H9 (cell line): ENCODE measurements around the gene PRAME. TPM values are rescaled to one million over a fixed set of nuclear protein-coding genes. Genes with fewer than 3 reads are reported as not detected.

Source experiments
- DNase-seq: peaks from one replicate; pipeline ENCODE4 v3.0.0-alpha.2; 2017
- H2AFZ ChIP-seq: one replicate; pipeline ENCODE4 v1.6.1; 2013; ENCODE audit warnings: mild to moderate bottlenecking, low read length, control low read depth, moderate library complexity
- H2AK5ac ChIP-seq: 2 replicates; pipeline ENCODE4 v1.6.1; 2013; ENCODE audit warnings: low read length, control low read depth, mixed read lengths; ENCODE audit not compliant: insufficient read length
- H2BK120ac ChIP-seq: one replicate; pipeline ENCODE4 v1.6.1; 2013; ENCODE audit warnings: low read depth, mild to moderate bottlenecking, low read length, control low read depth, inconsistent platforms; ENCODE audit not compliant: poor library complexity, severe bottlenecking
- H2BK12ac ChIP-seq: 2 replicates; pipeline ENCODE4 v1.6.1; 2013; ENCODE audit warnings: low read length, control low read depth, mixed read lengths, low read depth; ENCODE audit not compliant: insufficient read length
- H2BK15ac ChIP-seq: 2 replicates; pipeline ENCODE4 v1.6.1; 2013; ENCODE audit warnings: low read depth, low read length, control low read depth
- H2BK20ac ChIP-seq: one replicate; pipeline ENCODE4 v1.6.1; 2013; ENCODE audit warnings: low read depth, mild to moderate bottlenecking, low read length, control low read depth, inconsistent platforms; ENCODE audit not compliant: poor library complexity, severe bottlenecking
- H2BK5ac ChIP-seq: 2 replicates; pipeline ENCODE4 v1.6.1; 2013; ENCODE audit warnings: low read length, control low read depth, mixed read lengths; ENCODE audit not compliant: insufficient read length
- H3K14ac ChIP-seq: 2 replicates; pipeline ENCODE4 v1.6.1; 2013; ENCODE audit warnings: low read length, control low read depth; ENCODE audit not compliant: insufficient read depth
- H3K18ac ChIP-seq: 2 replicates; pipeline ENCODE4 v1.6.1; 2013; ENCODE audit warnings: low read depth, mild to moderate bottlenecking, mixed read lengths, low read length, control low read depth; ENCODE audit not compliant: insufficient read length
- H3K23ac ChIP-seq: 2 replicates; pipeline ENCODE4 v1.6.1; 2013; ENCODE audit warnings: low read length, control low read depth, mixed read lengths, low read depth; ENCODE audit not compliant: insufficient read length
- H3K23me2 ChIP-seq: 2 replicates; pipeline ENCODE4 v1.6.1; 2013; ENCODE audit warnings: low read depth, mild to moderate bottlenecking, mixed read lengths, low read length, control low read depth; ENCODE audit not compliant: insufficient read length, poor library complexity, severe bottlenecking
- H3K27ac ChIP-seq: 2 replicates; pipeline ENCODE4 v1.5.1; 2013; ENCODE audit warnings: low read length, control low read depth, mixed read lengths, low read depth; ENCODE audit not compliant: insufficient read length
- H3K27me3 ChIP-seq: 2 replicates; pipeline ENCODE4 v1.6.1; 2013; ENCODE audit warnings: low read length, control low read depth, inconsistent platforms; ENCODE audit not compliant: insufficient read depth
- H3K4ac ChIP-seq: 2 replicates; pipeline ENCODE4 v1.6.1; 2013; ENCODE audit warnings: low read depth, mild to moderate bottlenecking, control low read depth, inconsistent platforms, low read length, moderate library complexity
- H3K4me1 ChIP-seq: 2 replicates; pipeline ENCODE4 v1.6.1; 2013; ENCODE audit warnings: low read length, control low read depth, inconsistent platforms; ENCODE audit not compliant: insufficient read depth
- H3K4me2 ChIP-seq: 2 replicates; pipeline ENCODE4 v1.6.1; 2013; ENCODE audit warnings: low read length, control low read depth, mixed read lengths; ENCODE audit not compliant: insufficient read length, insufficient read depth
- H3K56ac ChIP-seq: 2 replicates; pipeline ENCODE4 v1.6.1; 2013; ENCODE audit warnings: low read depth, mild to moderate bottlenecking, mixed read lengths, low read length, control low read depth; ENCODE audit not compliant: insufficient read length
- H3K79me1 ChIP-seq: 2 replicates; pipeline ENCODE4 v1.6.1; 2013; ENCODE audit warnings: low read depth, mild to moderate bottlenecking, moderate library complexity, low read length, control low read depth, inconsistent platforms; ENCODE audit not compliant: insufficient read depth, poor library complexity, severe bottlenecking
- H3K79me2 ChIP-seq: 2 replicates; pipeline ENCODE4 v1.6.1; 2013; ENCODE audit warnings: low read length, control low read depth, inconsistent platforms; ENCODE audit not compliant: insufficient read depth
- H3K9ac ChIP-seq: 2 replicates; pipeline ENCODE4 v1.6.1; 2013; ENCODE audit warnings: low read length, control low read depth, mixed read lengths; ENCODE audit not compliant: insufficient read length; ENCODE audit errors: extremely low read depth
- H3K9me3 ChIP-seq: one replicate; pipeline ENCODE4 v1.6.1; 2013; ENCODE audit warnings: low read depth, low read length, inconsistent platforms; ENCODE audit not compliant: control insufficient read depth
- H3T11ph ChIP-seq: one replicate; pipeline ENCODE4 v1.6.1; 2013; ENCODE audit warnings: mild to moderate bottlenecking, low read length, control low read depth, inconsistent platforms
- H4K20me1 ChIP-seq: one replicate; pipeline ENCODE4 v1.6.1; 2013; ENCODE audit not compliant: control insufficient read depth, insufficient read length, insufficient read depth
- H4K5ac ChIP-seq: 2 replicates; pipeline ENCODE4 v1.6.1; 2013; ENCODE audit warnings: low read depth, mild to moderate bottlenecking, mixed read lengths, low read length, control low read depth; ENCODE audit not compliant: insufficient read length
- H4K8ac ChIP-seq: replicated peaks from 2 replicates; pipeline ENCODE4 v1.6.1; 2013; ENCODE audit warnings: low read length, control low read depth, mixed read lengths, low read depth; ENCODE audit not compliant: insufficient read length
- H4K91ac ChIP-seq: 2 replicates; pipeline ENCODE4 v1.6.1; 2013; ENCODE audit warnings: low read depth, mild to moderate bottlenecking, moderate library complexity, mixed read lengths, low read length, control low read depth; ENCODE audit not compliant: insufficient read length
- H3K27ac Mint-ChIP-seq, 3 experiments: 2 replicates in 2 of 3; 3 replicates in 1 of 3; pipeline ENCODE4 v1.8.0; 2020 to 2021; ENCODE audit warnings: mixed read lengths in 3 of 3, mild to moderate bottlenecking in 1 of 3, moderate library complexity in 1 of 3
- H3K27me3 Mint-ChIP-seq: 2 replicates; pipeline ENCODE4 v1.8.0; 2021; ENCODE audit warnings: low read depth, mild to moderate bottlenecking, moderate library complexity, mixed read lengths
- H3K36me3 Mint-ChIP-seq, 3 experiments: 2 replicates in 2 of 3; 3 replicates in 1 of 3; pipeline ENCODE4 v1.8.0; 2020 to 2021; ENCODE audit warnings: low read depth in 3 of 3, mixed read lengths in 3 of 3; ENCODE audit not compliant: insufficient read depth in 1 of 3
- H3K4me1 Mint-ChIP-seq, 2 experiments: 2 replicates each; pipeline ENCODE4 v1.8.0; 2020; ENCODE audit warnings: mixed read lengths in 2 of 2
- H3K4me3 Mint-ChIP-seq, 2 experiments: 2 replicates in 1 of 2; 3 replicates in 1 of 2; pipeline ENCODE4 v1.8.0; 2020 to 2021; ENCODE audit warnings: mild to moderate bottlenecking in 2 of 2, mixed read lengths in 2 of 2, moderate library complexity in 1 of 2
- H3K9me3 Mint-ChIP-seq, 2 experiments: 2 replicates in 1 of 2; 3 replicates in 1 of 2; pipeline ENCODE4 v1.8.0; 2020; ENCODE audit warnings: mild to moderate bottlenecking in 2 of 2, mixed read lengths in 2 of 2, moderate library complexity in 1 of 2
- WGBS: extraction: QIAGEN DNeasy Blood & Tissue Kit; methylation state at CpG from one replicate; pipeline ENCODE4 v1.1.7; 2013; ENCODE audit warnings: missing lambda C conversion rate, low lambda C conversion rate, mixed read lengths; ENCODE audit not compliant: insufficient read length; ENCODE audit errors: extremely low coverage; 5-methylcytosine and 5-hydroxymethylcytosine counted together
- total RNA-seq: library from RNA; stranded (reverse); gene quantifications from 2 replicates; pipeline ENCODE4 v1.2.1, GENCODE V29; 2021
- TF ChIP-seq, protein P1 (sequence below): fragments of 200-600 bp; sonication (generic); conservative IDR thresholded peaks from 3 replicates; pipeline ENCODE4 v1.8.0; 2021; ENCODE audit warnings: antibody characterized with exemption, mild to moderate bottlenecking

PRAME gene
- total RNA-seq, 1 experiment from 2014 or later = 0.31 TPM

DNA sequence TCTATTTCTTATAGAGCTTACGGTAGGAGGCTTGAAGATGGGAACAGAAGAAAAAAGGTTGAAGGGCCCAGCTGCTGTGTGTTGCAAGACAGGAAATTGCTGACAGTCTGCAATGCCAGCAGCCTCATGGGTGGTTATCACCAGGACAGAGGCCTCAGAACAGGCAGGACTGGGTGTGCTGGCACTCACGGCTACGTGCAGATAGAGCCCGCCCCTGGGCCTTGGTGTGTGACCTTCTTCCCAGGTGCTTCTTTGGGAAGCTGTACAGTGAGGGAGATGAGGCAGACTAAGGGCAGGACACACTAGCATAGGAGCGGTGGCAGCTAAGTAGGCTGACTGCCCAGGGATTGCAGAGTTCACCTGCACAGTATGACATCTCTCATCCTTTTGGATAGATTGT lies 12.6 kb downstream of the PRAME start:
- Histone ChIP-seq H2BK20ac (no peak overlapping the region), H3K4me1 (no peaks in the 10 kb centered on the region), H3K56ac (no peak overlapping the region), H3K9me3 (no peaks in the 10 kb centered on the region), H3K18ac (no peak overlapping the region), H3K4me2 (no peak overlapping the region), H3K79me1 (no peaks in the 10 kb centered on the region), H4K8ac (no peak overlapping the region), H2AFZ (no peak overlapping the region), H2BK5ac (no peak overlapping the region), H3K27ac (no peak overlapping the region), H4K91ac (no peak overlapping the region), H3K23me2 (no peaks in the 10 kb centered on the region), H3K27me3 (peaks cover 44% of the 10 kb centered on the region; the same call in 1 of the 2 replicates), H2BK15ac (no peak overlapping the region), H2BK12ac (no peak overlapping the region), H3K79me2 (no peaks in the 10 kb centered on the region), H3K14ac (no peak overlapping the region), H3K9ac (no peak overlapping the region), H2BK120ac (no peak overlapping the region), H2AK5ac (no peak overlapping the region), H4K20me1 (no peaks in the 10 kb centered on the region), H3K4ac (no peak overlapping the region), H3T11ph (no peak overlapping the region), H4K5ac (no peak overlapping the region), H3K23ac (no peak overlapping the region)
- Mint-ChIP-seq H3K9me3 (peaks cover 0 to 3% of the 10 kb centered on the region in 2 experiments; a peak in 1 of 5 replicates), H3K36me3 (no peaks in the 10 kb centered on the region), H3K27ac (no peak overlapping the region), H3K27me3 (peaks cover 100% of the 10 kb centered on the region), H3K4me1 (no peaks in the 10 kb centered on the region), H3K4me3 (no peak overlapping the region)
- TF ChIP-seq, protein P1, sequence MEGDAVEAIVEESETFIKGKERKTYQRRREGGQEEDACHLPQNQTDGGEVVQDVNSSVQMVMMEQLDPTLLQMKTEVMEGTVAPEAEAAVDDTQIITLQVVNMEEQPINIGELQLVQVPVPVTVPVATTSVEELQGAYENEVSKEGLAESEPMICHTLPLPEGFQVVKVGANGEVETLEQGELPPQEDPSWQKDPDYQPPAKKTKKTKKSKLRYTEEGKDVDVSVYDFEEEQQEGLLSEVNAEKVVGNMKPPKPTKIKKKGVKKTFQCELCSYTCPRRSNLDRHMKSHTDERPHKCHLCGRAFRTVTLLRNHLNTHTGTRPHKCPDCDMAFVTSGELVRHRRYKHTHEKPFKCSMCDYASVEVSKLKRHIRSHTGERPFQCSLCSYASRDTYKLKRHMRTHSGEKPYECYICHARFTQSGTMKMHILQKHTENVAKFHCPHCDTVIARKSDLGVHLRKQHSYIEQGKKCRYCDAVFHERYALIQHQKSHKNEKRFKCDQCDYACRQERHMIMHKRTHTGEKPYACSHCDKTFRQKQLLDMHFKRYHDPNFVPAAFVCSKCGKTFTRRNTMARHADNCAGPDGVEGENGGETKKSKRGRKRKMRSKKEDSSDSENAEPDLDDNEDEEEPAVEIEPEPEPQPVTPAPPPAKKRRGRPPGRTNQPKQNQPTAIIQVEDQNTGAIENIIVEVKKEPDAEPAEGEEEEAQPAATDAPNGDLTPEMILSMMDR = no peak
- WGBS = no CpG with 5 or more reads among the region's 5 CpGs
- no peak for DNase-seq
